GM19468 (cell line): ENCODE results near the gene CDK5RAP3.
"Not testable (repeated sequence)": the region's sequence is repeated elsewhere in the genome, so short reads cannot be mapped to it uniquely, and the experiment has no call there.

Experiments used
- ATAC-seq: cut with Tn5 transposase; IDR thresholded peaks from one replicate; pipeline ENCODE4 v1.9.1; 2021; ENCODE audit warnings: mild to moderate bottlenecking, moderate library complexity, moderate number of reproducible peaks; ENCODE audit not compliant: unreplicated experiment; ENCODE audit errors: extremely low read depth

Gene CDK5RAP3

DNA sequence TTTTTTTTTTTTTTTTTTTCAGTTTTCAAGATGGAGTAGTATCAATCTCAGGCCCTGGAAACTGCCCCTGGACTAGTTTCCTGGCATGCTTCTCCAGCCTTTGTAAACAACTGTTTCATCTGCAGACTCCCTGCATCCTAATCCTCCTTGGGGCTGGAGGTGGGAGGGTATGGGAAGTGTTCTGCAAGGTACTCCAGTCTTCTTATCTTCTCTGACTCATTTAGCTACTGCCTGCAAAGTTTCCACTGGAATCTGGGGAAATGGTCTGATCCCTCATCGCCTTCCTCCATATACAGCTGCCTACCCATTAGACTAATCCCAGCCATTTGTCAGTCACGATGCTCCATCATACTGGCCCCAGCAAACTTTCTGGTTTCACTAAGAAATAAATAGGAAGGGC, 45.2 kb downstream of the CDK5RAP3 start:
- ATAC-seq = no peak

GRCh38 chr17:48017817-48018158, 46.9 kb downstream of the CDK5RAP3 start:
- ATAC-seq = not testable (repeated sequence)

GRCh38 chr17:48021934-48022333, 51.0 kb downstream of the CDK5RAP3 start:
- no peak for ATAC-seq

GRCh38 chr17:48022901-48023300, 52.0 kb downstream of the CDK5RAP3 start:
- no peak for ATAC-seq

- ATAC-seq = no peak
These were observed 52.7 kb downstream of the CDK5RAP3 start for GRCh38 chr17:48023400-48024148.

DNA sequence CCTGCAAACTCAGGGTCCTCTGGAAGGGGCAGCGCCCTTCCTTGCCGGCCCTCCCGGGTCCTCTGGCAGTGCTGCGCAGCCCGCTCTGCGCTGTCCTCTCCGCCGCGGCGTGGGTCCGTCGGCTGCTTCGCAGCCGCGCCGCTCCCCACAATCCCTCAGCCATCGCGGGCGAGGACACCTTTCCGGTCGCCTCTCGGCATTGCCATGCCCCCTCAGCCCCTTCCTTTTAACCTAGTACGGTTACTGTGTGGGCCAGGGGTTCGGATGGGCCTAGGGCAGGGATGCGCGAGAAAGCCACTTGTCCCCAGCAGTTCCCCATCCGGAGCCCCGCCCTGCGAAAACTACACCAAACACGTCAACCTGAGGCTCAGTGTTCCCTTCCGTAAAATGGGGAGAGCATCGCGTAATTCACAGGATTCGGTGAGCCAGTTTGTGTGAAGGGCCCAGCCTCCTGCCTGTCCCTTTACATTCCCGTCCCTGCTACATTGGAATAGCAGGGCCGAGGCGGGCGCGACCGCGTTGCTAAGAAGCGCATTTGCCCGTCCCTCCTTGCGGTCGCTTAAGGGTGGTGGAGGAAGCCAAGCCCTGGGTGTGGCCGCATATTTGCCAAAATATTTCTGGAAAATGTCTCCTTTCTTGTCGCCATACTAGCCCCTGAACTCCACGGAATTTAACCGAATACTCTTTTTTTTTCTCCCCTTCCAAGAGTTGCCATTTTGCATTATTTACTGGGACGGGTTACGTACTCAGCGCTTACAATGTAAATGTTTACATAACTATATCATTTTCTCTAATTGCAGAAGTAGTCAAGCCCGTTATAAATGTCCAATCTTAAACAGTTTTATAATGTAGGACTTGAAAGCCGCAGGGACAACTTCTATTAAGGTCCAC, 53.5 kb downstream of the CDK5RAP3 start:
- no peak for ATAC-seq

DNA sequence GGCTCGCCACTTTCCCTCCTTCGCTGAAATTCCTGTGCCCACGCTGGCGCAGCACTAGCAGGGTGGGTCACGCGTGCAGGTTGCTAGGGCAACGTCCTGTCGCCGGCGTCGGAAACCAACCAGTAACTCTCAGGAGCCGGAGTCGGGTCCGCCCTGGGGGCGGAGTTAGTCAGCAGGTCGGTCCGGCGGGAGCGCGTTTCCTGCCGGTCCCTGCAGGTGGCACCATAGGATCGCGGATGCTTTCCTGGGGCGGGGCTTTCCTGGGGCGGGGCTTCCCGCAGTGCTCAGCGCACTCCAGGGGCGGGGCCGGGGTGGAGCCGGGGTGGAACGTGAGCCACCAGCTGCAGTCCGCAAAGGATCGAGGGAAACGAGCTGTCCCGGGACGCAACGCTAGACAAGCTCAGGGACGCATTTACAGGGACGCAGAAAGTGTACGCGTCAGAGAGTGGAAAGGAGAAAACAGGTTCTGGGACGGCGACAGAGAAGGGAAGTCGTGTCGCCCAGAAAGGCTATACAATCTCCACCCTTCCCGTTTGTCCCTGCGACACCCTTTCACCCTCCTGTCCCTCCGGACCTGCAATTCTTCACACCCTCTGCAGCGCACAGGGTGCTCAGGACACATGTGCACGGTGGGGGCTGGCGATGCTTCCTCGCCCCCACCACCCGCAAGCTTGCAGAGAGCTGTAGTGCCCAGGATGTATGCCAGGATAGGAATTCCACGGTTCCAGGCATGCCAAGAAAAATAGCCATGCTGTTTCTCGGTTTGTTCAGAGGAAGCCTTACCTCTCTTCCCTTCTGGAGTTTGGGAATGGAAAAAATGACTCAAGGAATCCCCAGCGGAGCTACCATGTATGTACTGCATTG, 54.4 kb downstream of the CDK5RAP3 start:
- peak; percentile 69 for ATAC-seq

- no peak for ATAC-seq
These were observed 55.1 kb downstream of the CDK5RAP3 start for GRCh38 chr17:48025904-48026501.

DNA sequence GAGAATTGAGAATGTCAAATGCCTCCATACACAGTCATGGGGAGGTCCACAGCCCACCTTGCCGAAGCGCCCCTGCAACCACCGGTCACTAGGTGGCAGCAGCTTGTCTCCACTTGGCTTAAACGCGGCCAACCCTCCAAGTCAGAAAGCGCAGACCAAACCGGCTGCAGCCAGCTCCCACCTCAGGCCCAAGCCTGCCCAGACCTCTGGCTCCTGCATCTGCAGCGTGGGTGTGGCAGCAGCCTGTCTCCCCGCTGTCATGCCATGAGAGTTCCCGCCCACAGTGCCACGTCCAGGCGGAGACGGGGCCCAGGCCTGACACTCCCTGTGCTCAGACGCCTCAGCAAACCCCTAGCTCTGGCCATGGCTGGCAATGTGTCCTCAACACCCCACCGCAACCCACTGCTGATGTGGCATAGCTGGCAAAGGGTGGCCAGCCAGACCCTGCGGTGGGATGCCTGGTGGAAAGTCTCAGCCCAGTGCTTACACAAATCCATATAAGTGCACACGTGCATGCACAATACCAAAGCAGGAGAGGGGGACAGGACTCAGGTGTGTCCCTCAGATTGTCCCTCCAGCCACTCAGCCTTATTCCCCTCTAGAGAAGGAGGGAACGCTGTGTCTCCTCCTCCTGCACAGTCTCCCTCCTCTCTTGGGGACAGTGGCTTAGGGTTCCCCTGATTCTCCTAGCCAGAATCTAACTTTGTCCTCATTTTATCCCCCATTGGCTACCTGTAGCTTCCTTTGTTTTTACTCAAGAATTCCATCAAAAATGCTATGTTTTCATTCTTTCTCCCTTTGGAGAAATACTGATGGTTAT, 55.8 kb downstream of the CDK5RAP3 start:
- no peak for ATAC-seq

DNA sequence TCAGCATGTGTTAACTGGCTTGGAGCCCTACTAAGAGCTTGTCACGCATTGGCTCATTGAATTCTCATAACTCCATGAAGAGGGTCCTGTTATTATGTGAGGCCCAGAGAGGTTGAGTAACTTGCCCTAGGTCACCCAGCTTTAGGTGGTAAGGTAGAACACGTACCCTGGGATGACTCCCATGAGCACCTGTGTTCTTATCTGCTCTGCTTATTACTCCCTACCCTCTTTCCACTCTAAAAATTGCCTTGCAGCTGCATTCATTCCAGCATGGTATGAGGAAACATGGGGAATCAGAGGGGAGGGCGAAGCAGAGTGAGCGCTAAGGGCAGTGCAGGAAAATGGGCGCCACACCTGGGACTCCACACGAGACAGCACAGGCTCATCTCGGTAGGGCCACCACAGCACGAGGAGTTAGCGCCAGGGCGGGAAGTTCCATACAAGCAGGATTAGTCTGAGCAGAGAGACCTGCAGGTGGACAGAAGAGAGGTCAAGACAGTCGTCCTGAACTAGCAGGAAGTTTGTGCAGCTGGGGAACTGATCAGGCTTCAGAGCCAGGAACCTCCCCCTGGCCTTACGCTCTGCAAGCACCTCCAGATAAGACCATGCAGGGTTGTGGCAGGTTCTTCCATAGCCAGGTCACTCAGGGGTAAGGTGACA, 56.5 kb downstream of the CDK5RAP3 start:
- no peak for ATAC-seq

- no peak for ATAC-seq
These were observed 57.8 kb downstream of the CDK5RAP3 start for GRCh38 chr17:48028736-48029135.

GRCh38 chr17:48030531-48030930, 59.6 kb downstream of the CDK5RAP3 start:
- ATAC-seq = no peak
